Thoracic aorta (tissue), 2 donors: ENCODE data around the gene TUBAL3. TPM values are rescaled to one million over a fixed set of nuclear protein-coding genes. Genes with fewer than 3 reads are reported as not detected.
A peak's percentile ranks its signal among the peaks of the same experiment; 100 is the strongest.
"Not testable (repeated sequence)": the region's sequence is repeated elsewhere in the genome, so short reads cannot be mapped to it uniquely, and the experiment has no call there.

ENCODE experiments used
- ATAC-seq: fragments of 150-250 bp; one replicate; pipeline ENCODE4 v1.8.0; 2017; ENCODE audit warnings: low read depth; ENCODE audit not compliant: insufficient number of reproducible peaks, low FRiP score
- DNase-seq: peaks from one replicate; pipeline ENCODE4 v3.0.0-alpha.2; 2020; ENCODE audit warnings: low spot score
- H3K27ac ChIP-seq, 2 donors: fragments of 200-600 bp; sonication (generic); 1 replicate in 1 of 2; 2 replicates in 1 of 2; pipeline ENCODE4 v1.5.1; 2016; ENCODE audit warnings: mild to moderate bottlenecking in 2 of 2, moderate library complexity in 2 of 2
- H3K27me3 ChIP-seq: fragments of 200-600 bp; sonication (generic); replicated peaks from 2 replicates; pipeline ENCODE4 v1.6.0; 2016; ENCODE audit warnings: mild to moderate bottlenecking; ENCODE audit not compliant: insufficient read depth
- H3K36me3 ChIP-seq: fragments of 200-600 bp; sonication (generic); one replicate; pipeline ENCODE4 v1.5.1; 2016
- H3K4me1 ChIP-seq, 2 donors: fragments of 200-600 bp; sonication (generic); 1 replicate in 1 of 2; 2 replicates in 1 of 2; pipeline versions ENCODE4 v1.5.1 to v1.6.0; 2016; ENCODE audit warnings: low read depth in 2 of 2, mild to moderate bottlenecking in 1 of 2; ENCODE audit not compliant: control insufficient read depth in 1 of 2
- H3K4me3 ChIP-seq: fragments of 200-600 bp; sonication (generic); 2 replicates; pipeline ENCODE4 v1.5.1; 2016; ENCODE audit warnings: mild to moderate bottlenecking
- H3K9me3 ChIP-seq: fragments of 200-600 bp; sonication (generic); 2 replicates; pipeline ENCODE4 v1.5.1; 2016
- total RNA-seq, 2 donors: library from RNA; depleted of rRNA; stranded (reverse); fragments of >200 nt; gene quantifications; one replicate each; pipeline versions ENCODE4 v1.1.0 to v1.2.3, GENCODE V29; 2016
- TF ChIP-seq, protein P1 (sequence below): fragments of 200-600 bp; sonication (generic); IDR thresholded peaks from one replicate; pipeline ENCODE4 v1.5.1; 2019; ENCODE audit warnings: antibody characterized with exemption

TUBAL3 gene
- total RNA-seq, 2 donors from 2014 or later, result not detected

DNA sequence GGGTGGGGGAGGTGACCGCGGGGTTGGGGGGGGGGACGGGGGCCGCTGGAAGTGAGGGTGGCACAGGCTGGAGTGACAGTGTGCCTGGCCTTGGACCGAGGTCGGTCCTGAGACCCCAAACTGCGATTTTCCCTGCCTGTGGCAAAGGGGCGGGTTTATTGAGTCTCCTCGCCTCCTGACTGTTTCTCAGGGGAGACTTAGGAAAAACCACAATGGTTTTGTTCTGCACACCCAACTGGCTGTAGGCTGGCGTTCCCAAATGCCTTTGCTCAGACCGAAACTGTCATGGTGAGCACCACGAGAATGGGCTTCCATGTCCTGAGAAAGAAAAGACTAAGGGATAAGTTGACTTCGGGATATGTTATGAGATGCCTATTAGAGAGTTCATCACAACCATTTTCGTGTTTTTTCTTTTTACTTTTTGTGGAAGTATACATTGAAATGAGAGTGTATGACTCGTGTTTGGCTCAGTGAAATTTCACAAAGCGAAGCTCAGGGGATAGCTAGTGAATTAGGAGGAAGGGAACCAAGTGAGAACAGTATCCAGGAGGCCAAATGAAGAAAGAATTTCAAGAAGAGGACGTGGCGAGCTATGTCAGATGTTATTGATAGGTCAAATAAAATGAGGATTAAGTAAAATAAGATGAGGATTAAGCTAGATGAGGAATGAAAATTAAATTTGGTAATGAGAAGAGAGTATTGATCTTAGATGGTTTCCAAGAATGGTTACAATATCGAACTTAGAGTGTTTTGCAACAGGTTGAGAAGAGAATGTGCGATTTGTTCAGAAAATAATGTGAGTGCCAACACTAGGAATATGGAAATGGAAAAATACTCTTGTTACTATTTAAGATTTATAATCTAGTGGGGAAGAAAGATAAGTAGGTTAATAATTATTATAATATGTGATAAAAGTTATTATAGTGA, 8.6 kb upstream of the TUBAL3 start:
- peak overlapping the region; percentile 82 to 87 for H3K27ac ChIP-seq
- H3K36me3 ChIP-seq, result no peaks in the 10 kb centered on the region
- DNase-seq (no peak), ATAC-seq (no peak)
- TF ChIP-seq, protein P1, sequence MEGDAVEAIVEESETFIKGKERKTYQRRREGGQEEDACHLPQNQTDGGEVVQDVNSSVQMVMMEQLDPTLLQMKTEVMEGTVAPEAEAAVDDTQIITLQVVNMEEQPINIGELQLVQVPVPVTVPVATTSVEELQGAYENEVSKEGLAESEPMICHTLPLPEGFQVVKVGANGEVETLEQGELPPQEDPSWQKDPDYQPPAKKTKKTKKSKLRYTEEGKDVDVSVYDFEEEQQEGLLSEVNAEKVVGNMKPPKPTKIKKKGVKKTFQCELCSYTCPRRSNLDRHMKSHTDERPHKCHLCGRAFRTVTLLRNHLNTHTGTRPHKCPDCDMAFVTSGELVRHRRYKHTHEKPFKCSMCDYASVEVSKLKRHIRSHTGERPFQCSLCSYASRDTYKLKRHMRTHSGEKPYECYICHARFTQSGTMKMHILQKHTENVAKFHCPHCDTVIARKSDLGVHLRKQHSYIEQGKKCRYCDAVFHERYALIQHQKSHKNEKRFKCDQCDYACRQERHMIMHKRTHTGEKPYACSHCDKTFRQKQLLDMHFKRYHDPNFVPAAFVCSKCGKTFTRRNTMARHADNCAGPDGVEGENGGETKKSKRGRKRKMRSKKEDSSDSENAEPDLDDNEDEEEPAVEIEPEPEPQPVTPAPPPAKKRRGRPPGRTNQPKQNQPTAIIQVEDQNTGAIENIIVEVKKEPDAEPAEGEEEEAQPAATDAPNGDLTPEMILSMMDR, result no peak
- H3K4me1 ChIP-seq, result peaks cover 18 to 35% of the 10 kb centered on the region in 2 donors
- H3K9me3 ChIP-seq, result no peaks in the 10 kb centered on the region
- peak overlapping the region; percentile 76 for H3K4me3 ChIP-seq
- H3K27me3 ChIP-seq, result no peaks in the 10 kb centered on the region

DNA sequence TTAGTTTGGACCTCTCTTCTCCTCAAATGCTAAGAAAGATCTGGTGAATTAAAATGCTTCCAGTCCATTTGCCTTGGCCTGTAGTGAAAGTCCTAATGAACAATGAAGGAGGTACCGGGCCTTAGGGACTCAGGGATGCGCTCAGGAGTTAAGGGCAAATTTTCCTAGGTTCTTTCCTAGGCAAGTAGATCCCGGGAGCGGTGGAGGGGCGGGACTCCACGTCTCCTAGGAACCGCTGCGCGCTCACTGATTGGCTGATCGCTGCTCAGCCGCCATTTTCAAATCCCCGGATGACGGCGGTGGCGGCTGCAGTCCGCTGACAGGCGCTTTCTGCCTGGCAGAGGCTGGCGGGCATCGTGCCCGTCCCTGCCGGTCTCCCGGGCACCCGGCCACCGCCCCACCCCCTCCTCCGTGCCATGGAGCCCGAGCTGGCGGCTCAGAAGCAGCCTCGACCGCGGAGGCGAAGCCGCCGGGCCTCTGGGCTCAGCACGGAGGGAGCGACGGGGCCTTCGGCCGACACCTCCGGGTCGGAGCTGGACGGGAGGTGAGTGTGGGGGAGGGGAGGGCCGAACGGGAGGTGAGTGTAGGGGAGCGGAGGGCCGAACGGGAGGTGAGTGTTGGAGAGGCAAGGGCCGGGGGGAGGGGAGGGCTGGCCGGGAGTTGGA, 7.8 kb upstream of the TUBAL3 start, which contains the start of gene NET1:
NET1 (plus strand) TSS at position 281 of the 665 bp plus-strand sequence; CDS start at position 417, 136 bp downstream.
- peak; percentile 93 for ATAC-seq
- H3K4me3 ChIP-seq, result peak within 1 kb of the TSS; percentile 76
- DNase-seq, result peak; percentile 62
- peak within 1 kb of the TSS; percentile 87 to 88 for H3K27ac ChIP-seq
- peaks cover 18 to 32% of the 10 kb centered on the region in 2 donors for H3K4me1 ChIP-seq
- TF ChIP-seq, protein P1, result no peak
- no peaks in the 10 kb centered on the region for H3K9me3 ChIP-seq
- no peaks in the 10 kb centered on the region for H3K27me3 ChIP-seq
- no peaks in the 10 kb centered on the region for H3K36me3 ChIP-seq

DNA sequence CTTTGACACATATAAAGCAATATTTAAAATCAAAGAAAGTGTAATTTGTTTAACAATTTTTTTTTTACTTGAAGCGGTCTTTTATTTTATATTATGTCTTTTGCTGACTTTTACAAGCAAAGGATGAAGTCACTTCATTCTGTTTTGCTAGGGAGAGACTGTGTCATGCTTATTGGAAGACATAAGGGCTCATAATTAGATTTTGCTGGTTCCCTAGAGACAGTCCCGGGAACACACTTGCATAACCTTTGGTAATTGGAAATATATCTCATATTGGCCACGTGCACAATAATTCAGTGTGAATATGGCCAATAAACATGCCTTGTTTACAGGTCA, 7.3 kb upstream of the TUBAL3 start:
- peaks cover 18 to 27% of the 10 kb centered on the region in 2 donors for H3K4me1 ChIP-seq
- peak; percentile 70 for ATAC-seq
- no peak for DNase-seq
- H3K4me3 ChIP-seq, result peak overlapping the region; percentile 76
- no peaks in the 10 kb centered on the region for H3K36me3 ChIP-seq
- no peaks in the 10 kb centered on the region for H3K27me3 ChIP-seq
- peak overlapping the region; percentile 87 to 88 for H3K27ac ChIP-seq
- TF ChIP-seq, protein P1, result no peak
- no peaks in the 10 kb centered on the region for H3K9me3 ChIP-seq

DNA sequence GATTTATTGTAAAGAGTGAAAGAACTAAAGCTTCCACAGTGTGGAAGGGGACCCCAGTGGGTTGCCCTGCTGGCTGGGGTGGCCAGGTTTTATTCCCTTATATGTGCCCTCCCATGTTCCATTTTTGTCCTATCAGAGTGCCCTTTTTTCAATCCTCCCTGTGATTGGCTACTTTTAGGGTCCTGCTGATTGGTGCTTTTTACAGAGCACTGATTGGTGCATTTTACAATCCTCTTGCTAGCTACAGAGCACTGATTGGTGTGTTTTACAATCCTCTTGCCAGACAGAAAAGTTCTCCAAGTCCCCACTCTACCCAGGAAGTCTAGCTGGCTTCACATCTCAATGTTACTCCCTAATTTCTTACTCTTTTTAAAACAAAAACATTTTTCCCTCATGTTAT, 6.2 kb upstream of the TUBAL3 start:
- not testable (repeated sequence) for ATAC-seq, H3K27ac ChIP-seq

DNA sequence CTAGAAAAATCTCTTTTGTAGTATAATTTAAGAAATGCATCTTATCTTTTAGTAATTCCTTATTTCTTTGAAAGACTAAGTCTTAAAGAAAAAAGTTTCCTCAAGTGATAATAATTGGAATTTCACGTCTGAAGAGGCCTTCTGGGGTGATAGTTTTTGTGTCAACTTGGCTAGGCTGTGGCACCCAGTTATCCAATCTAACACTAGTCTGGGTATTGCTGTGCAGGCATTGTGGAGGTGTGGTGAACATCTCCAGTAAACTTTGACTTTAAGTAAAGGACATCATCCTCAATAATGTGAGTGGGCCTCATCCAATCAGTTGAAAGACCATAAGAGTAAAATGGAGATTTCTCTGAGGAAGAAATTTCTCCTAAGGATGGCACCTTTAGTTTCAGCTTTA, 2.3 kb upstream of the TUBAL3 start:
- Histone ChIP-seq H3K27ac (no peak overlapping the region), H3K4me3 (no peak overlapping the region), H3K36me3 (no peaks in the 10 kb centered on the region), H3K27me3 (no peaks in the 10 kb centered on the region), H3K4me1 (no peaks in the 10 kb centered on the region), H3K9me3 (no peaks in the 10 kb centered on the region)
- TF ChIP-seq, protein P1, result no peak
- ATAC-seq (no peak), DNase-seq (no peak)

More for the DNA sequence above, 6.2 kb upstream of the TUBAL3 start:
- not testable (repeated sequence) for H3K9me3 ChIP-seq, H3K36me3 ChIP-seq, H3K27me3 ChIP-seq, H3K4me3 ChIP-seq, DNase-seq
- H3K4me1 ChIP-seq, result peaks cover 8 to 16% of the 10 kb centered on the region in 2 donors
